HG03097 (cell line): ENCODE data around the gene BCCIP.

Source experiments
- ATAC-seq: cut with Tn5 transposase; IDR thresholded peaks from one replicate; pipeline ENCODE4 v1.9.1; 2021; ENCODE audit not compliant: unreplicated experiment, low FRiP score

The BCCIP gene

DNA sequence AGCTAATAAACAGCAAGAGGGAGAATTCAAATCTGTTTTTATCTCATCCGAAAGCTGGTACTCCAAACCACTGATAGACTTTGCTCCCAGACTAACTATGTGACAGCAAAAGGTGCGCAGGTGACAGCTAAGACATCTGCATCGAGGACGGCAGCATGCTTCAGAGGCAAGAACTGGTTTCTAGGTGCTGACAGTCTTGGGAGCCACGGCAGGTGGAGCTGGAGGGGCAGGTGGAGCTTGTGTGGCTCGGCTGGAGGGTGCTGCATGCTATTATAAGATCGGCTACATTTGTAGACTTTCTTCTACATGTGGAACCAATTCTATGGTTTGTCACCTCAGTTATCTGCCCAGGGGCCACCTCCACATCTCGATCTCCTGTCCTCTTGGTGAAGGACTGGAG is 25.9 kb upstream of the BCCIP start:
- no peak for ATAC-seq

DNA sequence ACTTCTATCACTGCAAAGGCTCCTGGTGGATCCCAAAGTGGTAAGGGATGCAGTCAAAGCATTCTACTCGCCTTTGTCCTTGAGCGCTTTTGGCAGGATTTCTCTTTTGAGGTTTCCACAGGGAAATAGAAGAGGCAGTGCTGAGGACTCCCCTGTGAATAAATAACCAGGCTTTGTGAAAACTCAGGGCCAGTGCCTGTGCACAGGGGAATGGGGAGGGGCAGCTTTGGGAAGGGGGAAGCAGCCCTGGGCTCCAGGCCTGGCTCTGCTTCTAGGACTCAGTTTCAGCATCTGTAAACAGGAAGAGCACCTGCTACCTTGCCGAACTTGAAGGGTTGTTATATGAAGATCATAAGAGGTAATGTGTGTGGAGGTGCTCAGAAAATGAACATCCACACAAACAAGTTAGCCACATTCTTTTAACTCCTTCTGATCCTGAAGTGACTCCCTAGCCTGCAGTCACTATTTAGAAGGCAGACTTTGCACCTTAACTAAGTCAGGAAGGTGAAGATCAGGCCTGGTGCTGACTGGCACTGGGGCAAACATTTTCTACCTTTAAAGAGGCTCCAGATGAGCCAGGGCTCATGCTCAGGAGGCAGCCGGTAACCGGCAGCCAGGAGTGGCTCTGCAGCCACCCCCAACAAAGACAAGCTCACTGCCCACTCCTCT is 25.2 kb upstream of the BCCIP start:
- no peak for ATAC-seq

DNA sequence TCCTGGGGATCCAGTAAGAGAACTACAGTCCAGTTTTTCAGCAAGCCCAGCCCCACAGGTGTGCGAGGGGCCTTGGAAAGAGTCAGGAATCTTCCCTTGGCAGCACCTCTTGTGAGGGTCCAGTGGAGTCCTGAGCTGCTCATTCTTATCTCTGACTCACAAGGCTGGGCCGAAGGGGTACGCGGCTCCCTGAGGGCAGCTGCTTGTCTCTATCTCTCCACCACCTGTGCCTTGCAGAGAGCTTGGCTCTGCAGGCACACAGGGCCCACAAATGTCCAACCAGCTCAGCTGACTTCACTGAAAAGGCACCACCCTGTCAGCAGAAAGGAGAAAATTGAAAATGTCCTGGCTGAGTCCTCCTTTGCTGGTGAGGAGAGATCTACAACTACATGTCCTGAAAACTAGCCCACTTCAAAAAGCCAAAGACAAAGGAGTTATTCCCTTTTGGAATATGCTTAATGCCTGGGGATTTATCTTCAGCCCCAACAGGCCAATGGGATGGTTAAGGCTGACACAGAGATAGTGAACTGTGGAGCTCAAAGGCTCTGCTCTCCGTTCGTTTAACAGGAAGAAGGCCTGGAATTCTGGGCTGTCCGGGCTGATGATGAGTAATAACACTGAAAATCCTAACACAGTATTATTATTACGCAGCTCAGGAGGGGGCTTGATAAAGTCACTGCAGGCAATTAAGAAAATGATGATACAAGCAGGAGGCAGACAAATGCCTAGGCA is 23.7 kb upstream of the BCCIP start:
- no peak for ATAC-seq

DNA sequence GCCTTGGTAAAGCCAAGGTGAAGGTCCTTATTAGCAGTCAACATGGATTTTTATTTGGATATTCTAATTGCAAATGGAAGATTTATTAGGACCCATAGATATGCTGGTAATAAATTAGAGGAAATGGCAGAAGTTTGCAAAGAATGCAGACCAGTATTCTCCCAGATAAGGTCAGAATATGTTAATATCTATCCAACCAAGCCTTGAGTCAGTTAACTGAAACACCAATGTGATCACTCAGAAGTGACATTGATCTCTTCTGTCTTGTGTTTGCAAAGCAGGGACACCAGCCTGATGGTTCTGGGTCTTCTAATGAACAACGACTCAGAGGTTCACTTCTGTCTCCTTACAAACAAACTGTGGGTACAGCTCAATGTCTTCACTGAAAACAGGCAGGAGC is 21.8 kb upstream of the BCCIP start:
- ATAC-seq = no peak

DNA sequence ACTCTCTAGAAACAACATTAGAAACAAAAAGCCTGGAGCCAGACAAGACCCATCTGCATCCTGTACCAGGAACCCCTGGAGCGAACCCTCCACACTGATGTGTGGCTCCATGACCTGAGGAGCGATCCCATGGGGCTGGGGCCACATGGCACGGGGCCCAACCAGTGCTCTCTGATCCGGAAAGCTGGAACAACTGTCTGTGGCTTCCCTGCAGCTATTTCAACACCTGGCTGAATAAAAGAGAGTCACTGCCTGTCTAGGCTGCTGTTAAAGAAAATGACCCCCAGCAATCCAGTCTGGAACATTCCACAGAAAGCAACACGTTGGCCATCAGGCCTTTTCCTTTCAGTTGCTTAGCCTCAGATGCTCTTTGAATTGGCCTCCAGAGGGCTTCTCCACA is 21.2 kb upstream of the BCCIP start:
- ATAC-seq = no peak

DNA sequence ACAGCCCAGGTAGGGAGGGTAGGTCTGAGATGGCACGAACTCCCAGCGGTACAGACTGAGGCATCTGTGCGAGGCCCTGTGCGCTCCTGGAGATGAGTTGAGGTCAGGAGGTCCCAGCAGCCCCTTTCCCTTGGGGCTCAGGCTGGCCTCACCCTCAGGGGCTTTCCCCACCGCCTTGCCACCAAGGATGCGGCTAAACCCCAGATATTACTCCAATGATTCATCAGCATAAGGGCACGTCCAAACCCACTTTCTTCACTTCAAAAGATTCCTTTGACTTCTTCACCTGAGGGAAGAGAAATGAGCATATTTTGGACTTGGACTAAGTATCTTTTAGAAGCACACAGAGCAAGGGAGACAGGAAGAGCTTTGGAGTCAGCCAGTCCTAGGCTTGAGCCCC is 20.6 kb upstream of the BCCIP start:
- ATAC-seq = no peak

DNA sequence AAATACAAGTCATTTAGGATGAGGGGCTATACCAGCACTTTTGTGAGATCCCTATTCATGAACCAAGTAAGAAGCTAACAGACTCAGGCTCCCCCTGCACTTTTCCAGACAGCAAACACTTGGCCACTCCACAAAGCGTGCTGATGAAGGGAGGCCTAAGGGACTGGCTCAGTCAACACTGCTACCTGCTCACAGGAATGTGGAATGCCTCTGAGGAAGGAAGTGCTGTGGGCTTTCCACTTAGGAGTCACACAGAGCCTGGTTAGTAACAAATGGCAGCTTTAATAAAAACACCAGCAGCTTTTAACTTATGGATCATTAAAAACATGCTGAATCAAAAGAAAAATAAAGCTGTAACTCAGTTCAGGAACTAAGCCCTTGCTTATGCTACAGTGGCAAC is 15.3 kb upstream of the BCCIP start:
- no peak for ATAC-seq

DNA sequence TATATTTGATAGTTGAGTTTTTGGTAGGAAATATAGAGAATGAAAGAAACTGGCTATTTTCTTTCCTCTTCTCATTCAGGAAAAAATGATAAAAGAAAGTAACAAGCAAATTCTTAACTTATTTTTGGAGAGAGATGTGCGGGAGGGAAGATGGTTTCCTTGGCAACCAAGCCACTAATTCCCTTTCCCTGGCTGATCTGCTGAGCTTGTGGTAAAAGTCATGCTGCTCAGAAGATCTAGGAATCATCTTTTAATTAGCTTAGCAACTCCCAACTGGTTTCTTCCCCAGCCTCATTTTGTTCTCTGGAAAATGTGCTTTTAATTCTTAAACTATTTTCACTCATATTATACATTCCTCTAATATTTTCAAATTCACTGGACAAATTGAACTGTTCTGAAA is 12.1 kb upstream of the BCCIP start:
- ATAC-seq = no peak

DNA sequence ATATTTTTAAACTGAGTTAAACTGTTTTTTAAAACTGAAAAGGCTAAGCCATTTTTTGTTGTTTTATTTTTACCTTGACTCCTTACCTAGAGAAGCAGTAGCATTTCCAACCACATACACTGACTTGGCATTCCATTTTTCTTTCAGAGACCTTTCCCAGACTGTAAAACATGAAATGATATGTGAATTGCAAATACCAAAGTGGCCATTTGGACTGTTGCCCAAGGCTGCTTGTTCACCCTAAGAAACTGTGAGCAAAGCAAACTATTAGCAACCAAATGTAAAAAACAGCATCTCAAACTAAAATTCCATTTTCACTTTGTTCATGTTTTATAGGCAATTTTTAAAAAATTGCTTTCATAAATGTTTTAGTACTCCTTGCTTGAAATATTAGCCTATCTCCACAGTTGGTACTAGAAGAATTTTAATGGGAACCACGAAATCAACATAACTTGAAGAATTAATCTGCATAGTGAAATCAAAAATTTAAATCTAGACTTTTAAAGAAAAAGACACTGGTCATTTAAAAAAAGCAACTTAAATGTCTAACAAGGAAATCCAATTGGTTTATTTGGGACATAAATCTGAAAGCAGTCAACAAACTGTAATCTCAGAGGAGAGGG is 11.1 kb upstream of the BCCIP start:
- ATAC-seq = no peak

DNA sequence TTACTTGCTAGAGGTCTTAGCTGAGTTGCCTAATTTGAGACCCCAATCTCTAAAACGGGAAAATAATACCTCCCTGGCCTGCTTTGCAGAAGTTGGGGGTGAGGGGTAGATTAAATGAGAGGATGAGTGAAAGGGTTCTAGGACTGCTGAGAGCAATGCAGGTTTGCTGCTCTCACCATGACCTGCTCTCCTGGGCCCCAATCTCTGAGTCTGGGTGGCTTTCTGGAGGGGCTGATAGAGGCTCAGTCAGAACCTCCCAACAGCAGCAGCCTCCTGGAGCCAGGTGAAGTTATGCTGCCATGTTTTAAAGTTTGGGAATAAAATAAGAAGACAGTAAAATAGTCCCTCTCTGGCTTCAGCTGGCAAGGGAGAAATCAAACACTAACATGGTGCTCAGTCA is 7.6 kb upstream of the BCCIP start:
- no peak for ATAC-seq

DNA sequence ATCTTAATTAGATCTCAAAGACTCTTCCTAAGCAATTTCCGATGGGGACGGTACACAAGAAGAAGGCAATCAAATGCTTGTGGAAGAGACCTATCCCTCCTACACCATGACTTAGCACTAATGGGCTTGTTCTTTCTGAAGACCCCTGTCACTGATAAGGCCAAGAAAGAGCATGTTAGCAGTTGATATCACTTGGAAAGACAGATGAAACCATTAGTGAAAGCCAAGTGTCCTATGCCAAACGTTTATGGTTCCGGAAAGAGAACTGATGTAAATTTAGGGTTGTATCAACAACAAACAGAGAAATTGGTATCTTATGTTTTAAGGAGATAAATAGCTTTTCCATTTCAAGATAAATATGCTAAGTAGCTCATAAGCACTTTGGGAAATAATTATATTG is 6.8 kb upstream of the BCCIP start:
- no peak for ATAC-seq

DNA sequence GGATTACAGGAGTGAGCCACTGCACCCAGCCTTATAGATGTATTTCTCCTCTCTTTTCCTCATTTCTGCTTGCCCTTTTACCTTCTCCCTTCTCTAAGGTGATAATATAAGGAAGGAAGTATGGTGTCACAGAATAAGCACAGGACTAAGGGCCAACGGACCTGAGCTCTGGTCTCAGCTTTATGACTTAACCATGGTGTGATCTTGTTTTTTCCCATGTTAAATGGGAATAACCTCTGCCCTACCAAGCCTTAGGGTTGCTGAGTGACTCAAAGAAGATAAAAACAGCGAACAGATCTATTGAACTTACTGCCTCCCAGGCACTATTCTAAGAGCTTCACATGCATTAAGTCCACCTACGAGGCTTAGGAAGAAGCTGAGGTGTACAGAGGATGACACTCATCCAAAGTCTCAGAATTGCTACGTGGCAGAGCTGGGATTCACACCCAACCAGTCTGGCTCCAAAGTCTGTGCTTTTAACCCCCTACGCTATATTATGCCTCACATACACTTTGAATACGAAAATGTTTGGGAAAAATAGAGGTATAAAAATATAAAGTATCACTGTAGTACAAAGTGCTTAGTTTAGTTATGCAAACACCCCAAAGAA is 5.9 kb upstream of the BCCIP start:
- no peak for ATAC-seq

DNA sequence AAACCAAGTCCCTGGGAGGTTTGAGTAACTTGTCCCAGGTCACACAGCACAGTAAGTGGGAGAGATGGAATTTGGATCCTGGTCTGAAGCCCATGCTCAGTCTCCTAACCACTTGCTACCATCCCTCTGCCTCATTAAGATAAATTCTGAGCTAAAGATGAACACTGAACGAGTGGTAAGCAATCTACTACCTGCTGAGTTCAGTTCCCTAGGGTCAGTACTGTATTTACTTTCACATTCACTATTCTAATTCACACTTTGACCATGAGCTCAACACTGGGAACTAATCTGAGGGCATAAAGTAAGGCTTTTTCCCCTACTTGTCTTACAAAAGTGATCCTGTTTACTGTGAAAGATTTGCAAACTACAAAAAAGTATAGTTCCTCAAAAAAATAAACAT is 2.6 kb upstream of the BCCIP start:
- ATAC-seq = peak; percentile 39

DNA sequence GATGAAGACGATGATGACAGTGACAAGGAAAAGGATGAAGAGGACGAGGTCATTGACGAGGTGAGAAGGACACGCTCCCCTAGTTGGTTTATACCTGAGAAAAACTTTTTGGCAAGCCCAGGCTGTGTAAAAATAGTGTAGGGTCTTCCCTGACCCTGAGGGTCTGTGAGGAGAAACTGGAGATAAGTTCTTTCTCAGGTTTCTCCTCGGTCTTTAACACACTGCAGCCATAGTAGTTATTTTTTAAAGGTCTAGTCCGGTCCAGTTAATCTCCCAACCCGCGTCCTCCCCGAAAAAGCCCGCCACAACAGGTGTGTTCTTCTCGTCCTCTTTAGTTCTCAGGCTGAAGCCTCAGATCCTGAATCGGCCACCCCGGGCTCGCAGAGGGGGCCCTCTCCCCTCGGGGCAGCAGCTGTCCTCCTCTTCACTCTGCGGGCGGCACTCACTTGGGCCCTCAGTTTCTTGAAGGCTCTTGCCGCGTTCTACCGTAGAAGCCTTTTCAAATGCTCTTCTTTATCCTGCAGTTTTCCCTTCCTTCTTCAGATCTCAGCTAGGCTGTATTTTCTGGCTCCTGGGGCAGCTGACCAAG is 411 bp downstream of the BCCIP start:
- ATAC-seq = no peak

DNA sequence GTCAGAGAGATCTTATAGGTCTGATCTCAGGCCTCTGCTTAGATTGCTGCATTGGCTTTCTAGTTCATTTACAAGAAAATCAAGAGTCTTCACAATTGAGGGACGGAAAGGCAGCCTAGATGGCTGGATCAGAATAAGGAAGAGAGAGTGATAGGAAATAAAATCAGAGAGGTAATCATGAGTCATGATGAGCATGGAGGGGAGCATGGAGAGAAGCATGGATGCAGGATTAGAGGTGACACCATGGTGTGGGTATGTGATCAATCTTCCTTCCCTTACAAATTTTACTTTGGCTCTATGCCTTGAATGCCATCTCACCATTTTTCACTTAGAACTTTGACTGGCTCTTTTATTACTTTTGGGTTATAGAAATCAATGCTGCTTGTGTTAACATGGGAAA is 1.4 kb downstream of the BCCIP start:
- no peak for ATAC-seq

DNA sequence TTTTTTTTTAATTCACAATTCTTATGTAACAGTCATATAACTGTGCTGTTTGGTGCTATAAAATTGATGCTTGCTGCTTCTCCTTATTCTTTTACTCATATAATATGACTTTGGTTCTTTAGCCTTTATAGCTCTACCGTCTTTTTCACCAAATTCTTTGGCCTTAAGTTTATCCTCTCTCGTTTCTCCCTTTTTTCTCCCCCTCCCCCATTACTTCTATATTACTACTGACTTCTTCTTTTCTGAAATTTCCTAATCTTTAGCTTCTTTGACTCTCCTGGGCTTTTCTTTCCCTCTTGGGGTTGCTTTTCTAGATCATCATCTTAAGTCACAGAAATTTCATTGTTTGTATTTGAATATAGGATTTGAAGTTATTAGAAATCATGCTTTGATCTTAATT is 3.8 kb downstream of the BCCIP start:
- no peak for ATAC-seq

DNA sequence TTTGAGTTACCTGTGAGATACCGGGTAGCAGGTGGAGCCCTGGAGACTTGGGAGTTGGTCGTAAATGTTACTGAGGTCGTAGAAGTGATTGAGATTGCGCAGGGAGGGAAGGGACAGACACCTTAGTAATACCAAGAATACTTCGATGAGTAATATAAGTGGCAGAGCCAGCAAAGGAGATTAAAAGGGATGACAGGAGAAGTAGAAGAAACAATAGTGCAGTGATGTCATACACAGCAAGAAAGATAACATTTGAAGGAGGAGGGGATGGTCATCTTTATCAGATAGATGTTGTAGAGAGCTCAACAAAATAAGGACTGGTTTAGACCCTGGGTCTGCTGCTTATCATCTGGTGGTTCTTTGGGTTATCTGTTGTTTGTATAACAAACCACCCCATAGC is 5.0 kb downstream of the BCCIP start:
- ATAC-seq = no peak

DNA sequence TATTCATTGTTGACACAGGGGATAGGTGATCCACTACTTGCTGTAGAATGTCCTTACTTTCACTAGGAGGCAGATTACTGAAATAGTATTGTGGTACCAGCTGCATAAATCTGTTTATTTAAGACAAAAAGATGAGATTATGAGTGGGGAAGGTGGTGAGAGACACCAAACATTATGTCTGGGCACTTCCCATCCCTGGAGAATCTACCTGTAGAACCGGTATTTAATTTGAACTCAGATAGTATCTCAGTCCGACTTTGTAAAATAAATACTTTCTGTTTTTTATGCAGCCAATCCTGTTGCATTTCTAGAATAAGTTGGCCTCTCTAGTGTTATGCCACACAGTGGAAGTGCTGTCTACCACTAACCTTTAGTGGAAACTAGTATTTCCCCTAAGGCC is 13.4 kb downstream of the BCCIP start:
- no peak for ATAC-seq

DNA sequence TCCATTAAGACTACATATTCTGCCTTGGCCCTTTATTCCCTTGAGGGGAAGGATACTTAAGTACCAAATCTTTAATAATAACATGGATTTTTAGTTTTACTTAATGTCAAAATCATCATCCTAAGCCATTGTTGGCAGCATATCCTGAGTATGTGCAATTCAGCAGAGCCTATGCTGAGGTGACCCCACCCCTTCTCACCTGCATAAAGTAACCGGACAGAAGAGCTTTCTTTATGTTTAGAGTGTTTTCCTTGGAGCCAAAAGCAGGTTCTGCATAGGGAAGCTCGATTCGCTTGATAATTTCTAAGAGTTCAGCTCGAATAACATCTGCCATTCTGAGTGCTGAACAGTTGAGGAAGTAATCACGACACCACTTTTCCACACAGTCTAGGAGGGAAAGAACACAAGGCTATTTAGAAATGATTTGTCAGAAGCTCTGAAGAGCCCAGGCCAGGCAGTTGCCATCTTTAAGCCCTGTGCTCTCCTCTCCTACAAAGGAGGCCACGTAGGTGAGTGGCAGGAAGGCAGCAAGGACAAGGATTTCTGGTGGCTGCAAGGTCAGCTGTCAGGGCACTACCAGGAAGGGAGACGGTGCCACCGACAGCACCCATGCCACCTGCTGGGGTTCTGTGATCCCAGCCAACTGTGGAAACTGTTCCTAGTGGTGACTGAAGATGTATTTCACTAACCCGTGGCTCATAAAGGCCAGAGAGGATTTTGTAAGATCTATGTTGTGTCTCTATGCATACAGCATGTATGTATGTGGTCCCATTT is 15.6 kb downstream of the BCCIP start:
- no peak for ATAC-seq

DNA sequence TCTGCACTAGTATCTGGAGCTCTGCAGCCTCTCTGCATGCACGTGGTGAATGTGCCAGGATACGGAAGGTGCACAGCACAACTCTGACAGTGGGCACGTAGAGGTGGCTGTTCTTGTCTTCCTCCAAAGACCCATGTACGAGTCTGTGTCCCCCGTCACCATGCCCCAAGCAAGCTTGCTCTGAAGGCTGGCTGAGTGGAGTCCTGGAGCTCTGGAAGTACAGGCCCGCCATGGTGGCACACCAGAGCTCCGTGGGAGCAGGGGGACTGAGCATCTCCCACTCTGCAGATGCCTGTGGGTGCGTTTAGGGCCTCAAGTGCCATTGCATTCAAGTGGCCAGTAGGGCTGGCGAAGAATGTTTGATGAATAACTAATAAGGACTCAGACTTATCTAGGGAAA is 17.1 kb downstream of the BCCIP start:
- ATAC-seq = no peak

DNA sequence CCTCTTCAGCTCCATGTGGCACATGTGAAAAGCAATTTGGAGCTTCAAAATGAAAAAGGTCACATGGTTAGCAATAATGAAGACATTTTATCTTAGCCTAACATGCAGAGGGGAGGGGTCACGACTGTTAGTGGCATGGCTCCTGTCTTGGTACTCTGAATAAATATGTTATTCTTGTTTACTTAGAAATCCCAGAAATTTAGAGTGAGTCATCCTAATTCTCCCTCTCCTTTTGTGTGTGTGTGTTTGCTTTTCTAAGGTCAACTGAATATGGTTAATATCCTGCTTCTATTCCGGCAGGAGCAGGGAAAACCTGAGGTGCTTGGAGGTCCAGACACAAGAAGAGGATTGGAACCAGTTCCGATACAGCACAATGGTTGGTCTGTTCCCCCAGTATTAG is 17.6 kb downstream of the BCCIP start:
- no peak for ATAC-seq
